Ovary (tissue), 3 donors: ENCODE data around the gene ARL11.
"Not testable (repeated sequence)": the region's sequence is repeated elsewhere in the genome, so short reads cannot be mapped to it uniquely, and the experiment has no call there.

Experiments used
- CTCF ChIP-seq, 3 donors: fragments of 450-650 bp in 2 of 3; fragments of 200-600 bp in 1 of 3; IDR thresholded peaks; one replicate each; pipeline versions ENCODE4 v1.5.1 to v1.8.0; 2016 to 2022; ENCODE audit warnings: antibody characterized with exemption in 3 of 3, mild to moderate bottlenecking in 1 of 3
- EP300 ChIP-seq: sonication (generic); formaldehyde crosslinking; IDR thresholded peaks from one replicate; pipeline ENCODE4 v1.6.1; 2017; ENCODE audit warnings: antibody characterized with exemption
- POLR2A ChIP-seq: fragments of 450-650 bp; IDR thresholded peaks from one replicate; pipeline ENCODE4 v1.6.1; 2017; ENCODE audit warnings: antibody characterized with exemption, mild to moderate bottlenecking, moderate library complexity
- donor health status: DM: no; HTN: no; CAD: no.

GRCh38 chr13:49593876-49594275, 34.4 kb upstream of the ARL11 start:
- not testable (repeated sequence) for TF ChIP-seq CTCF (IDR thresholded peaks at IDR 0.05); POLR2A; EP300
